Activated CD4-positive, alpha-beta T cell treated with anti-CD3 and anti-CD28 coated beads, Interleukin-2, amount 10 ng/mL, durations not matched to agents 7 days and 5 days (primary cell): ENCODE data around the gene DNAH9. TPM values are rescaled to one million over a fixed set of nuclear protein-coding genes. Genes with fewer than 3 reads are reported as not detected.

ENCODE experiments used
- CTCF ChIA-PET: fragments of 350-600 bp; sonication (Branson Sonifier 250); formaldehyde crosslinking; loops from one replicate; lab custom pipeline; 2021; ENCODE audit warnings: antibody characterized with exemption; lab: Charles Lee
- POLR2A ChIA-PET: fragments of 350-600 bp; sonication (Branson Sonifier 250); formaldehyde crosslinking; loops from one replicate; lab custom pipeline; 2021; ENCODE audit warnings: antibody characterized with exemption; lab: Charles Lee
- DNase-seq: peaks from one replicate; pipeline ENCODE4 v3.0.0-alpha.2; 2020
- H3K27ac Mint-ChIP-seq: one replicate; pipeline ENCODE4 v1.8.0; 2021; ENCODE audit warnings: mild to moderate bottlenecking, moderate library complexity, mixed read lengths
- H3K27me3 Mint-ChIP-seq: one replicate; pipeline ENCODE4 v1.8.0; 2021; ENCODE audit warnings: mixed read lengths
- H3K36me3 Mint-ChIP-seq: one replicate; pipeline ENCODE4 v1.8.0; 2021; ENCODE audit warnings: low read depth, mixed read lengths
- H3K4me1 Mint-ChIP-seq: one replicate; pipeline ENCODE4 v1.8.0; 2021; ENCODE audit warnings: mixed read lengths
- H3K4me3 Mint-ChIP-seq: one replicate; pipeline ENCODE4 v1.8.0; 2021; ENCODE audit warnings: mild to moderate bottlenecking, moderate library complexity, mixed read lengths
- H3K9me3 Mint-ChIP-seq: one replicate; pipeline ENCODE4 v1.8.0; 2021; ENCODE audit warnings: mixed read lengths
- total RNA-seq, 2 experiments: library from RNA; stranded (reverse); gene quantifications; one replicate each; pipeline ENCODE4 v1.2.3, GENCODE V29; 2021

DNAH9 gene
- total RNA-seq, 2 experiments from 2014 or later, result not detected

GRCh38 chr17:11624976-11625375 is 26.7 kb downstream of the DNAH9 start:
- Mint-ChIP-seq H3K27me3 (no peaks in the 10 kb centered on the region), H3K4me3 (no peak overlapping the region), H3K27ac (no peak overlapping the region), H3K36me3 (no peaks in the 10 kb centered on the region), H3K4me1 (no peaks in the 10 kb centered on the region), H3K9me3 (peaks cover 4% of the 10 kb centered on the region)
- no peak for DNase-seq
- ChIA-PET CTCF (no interaction called here), POLR2A (no interaction called here)

- H3K4me3 Mint-ChIP-seq, result no peak overlapping the region
- peaks cover 8% of the 10 kb centered on the region for H3K9me3 Mint-ChIP-seq
- ChIA-PET CTCF (no interaction called here), POLR2A (no interaction called here)
- no peaks in the 10 kb centered on the region for H3K4me1 Mint-ChIP-seq
- no peaks in the 10 kb centered on the region for H3K27me3 Mint-ChIP-seq
- H3K27ac Mint-ChIP-seq, result no peak overlapping the region
- no peaks in the 10 kb centered on the region for H3K36me3 Mint-ChIP-seq
- no peak for DNase-seq
Measured at GRCh38 chr17:11625878-11626277, 27.6 kb downstream of the DNAH9 start.

GRCh38 chr17:11627301-11627940 is 29.2 kb downstream of the DNAH9 start:
- Mint-ChIP-seq H3K4me3 (no peak overlapping the region), H3K9me3 (peaks cover 6% of the 10 kb centered on the region), H3K4me1 (no peaks in the 10 kb centered on the region), H3K36me3 (no peaks in the 10 kb centered on the region), H3K27me3 (no peaks in the 10 kb centered on the region), H3K27ac (no peak overlapping the region)
- ChIA-PET POLR2A (no interaction called here), CTCF (no interaction called here)
- DNase-seq, result no peak

- no peaks in the 10 kb centered on the region for H3K36me3 Mint-ChIP-seq
- no peak overlapping the region for H3K4me3 Mint-ChIP-seq
- ChIA-PET CTCF (no interaction called here), POLR2A (no interaction called here)
- DNase-seq, result no peak
- no peaks in the 10 kb centered on the region for H3K27me3 Mint-ChIP-seq
- H3K4me1 Mint-ChIP-seq, result no peaks in the 10 kb centered on the region
- H3K9me3 Mint-ChIP-seq, result peaks cover 6% of the 10 kb centered on the region
- no peak overlapping the region for H3K27ac Mint-ChIP-seq
Measured at GRCh38 chr17:11628374-11628773, 30.1 kb downstream of the DNAH9 start.

GRCh38 chr17:11628831-11629230 is 30.6 kb downstream of the DNAH9 start:
- Mint-ChIP-seq H3K9me3 (peaks cover 6% of the 10 kb centered on the region), H3K27me3 (no peaks in the 10 kb centered on the region), H3K4me3 (no peak overlapping the region), H3K36me3 (no peaks in the 10 kb centered on the region), H3K27ac (no peak overlapping the region), H3K4me1 (no peaks in the 10 kb centered on the region)
- ChIA-PET POLR2A (no interaction called here), CTCF (no interaction called here)
- no peak for DNase-seq

- CTCF ChIA-PET, result no interaction called here
- H3K4me3 Mint-ChIP-seq, result no peak overlapping the region
- H3K9me3 Mint-ChIP-seq, result peaks cover 7% of the 10 kb centered on the region
- no peak for DNase-seq
- no peak overlapping the region for H3K27ac Mint-ChIP-seq
- H3K27me3 Mint-ChIP-seq, result no peaks in the 10 kb centered on the region
- POLR2A ChIA-PET, result no interaction called here
- H3K36me3 Mint-ChIP-seq, result no peaks in the 10 kb centered on the region
- H3K4me1 Mint-ChIP-seq, result no peaks in the 10 kb centered on the region
Measured at GRCh38 chr17:11636771-11637170, 38.5 kb downstream of the DNAH9 start.

GRCh38 chr17:11637796-11638195 is 39.5 kb downstream of the DNAH9 start:
- Mint-ChIP-seq H3K9me3 (peaks cover 7% of the 10 kb centered on the region), H3K4me3 (no peak overlapping the region), H3K27me3 (no peaks in the 10 kb centered on the region), H3K4me1 (no peaks in the 10 kb centered on the region), H3K36me3 (no peaks in the 10 kb centered on the region), H3K27ac (no peak overlapping the region)
- POLR2A ChIA-PET, result no interaction called here
- no peak for DNase-seq
- CTCF ChIA-PET, result interaction anchor here (0.6 kb wide), 2 partner anchors 1023 to 1366 kb away, joined by 3 to 4 read pairs; no protein-coding TSS in a partner anchor

- ChIA-PET POLR2A (no interaction called here), CTCF (interaction anchor here (0.5 kb wide), 1 partner anchor 704 kb away, joined by 4 read pairs; no protein-coding TSS in a partner anchor)
- Mint-ChIP-seq H3K4me1 (no peaks in the 10 kb centered on the region), H3K9me3 (peaks cover 7% of the 10 kb centered on the region), H3K4me3 (no peak overlapping the region), H3K27ac (no peak overlapping the region), H3K36me3 (no peaks in the 10 kb centered on the region), H3K27me3 (no peaks in the 10 kb centered on the region)
- no peak for DNase-seq
Measured at GRCh38 chr17:11638700-11639265, 40.5 kb downstream of the DNAH9 start.

- ChIA-PET POLR2A (no interaction called here), CTCF (no interaction called here)
- Mint-ChIP-seq H3K4me3 (no peak overlapping the region), H3K9me3 (peaks cover 7% of the 10 kb centered on the region), H3K36me3 (no peaks in the 10 kb centered on the region), H3K27ac (no peak overlapping the region), H3K4me1 (no peaks in the 10 kb centered on the region), H3K27me3 (no peaks in the 10 kb centered on the region)
- no peak for DNase-seq
Measured at GRCh38 chr17:11639736-11640462, 41.6 kb downstream of the DNAH9 start.

- Mint-ChIP-seq H3K4me1 (no peaks in the 10 kb centered on the region), H3K27ac (no peak overlapping the region), H3K9me3 (peaks cover 7% of the 10 kb centered on the region), H3K36me3 (no peaks in the 10 kb centered on the region), H3K27me3 (no peaks in the 10 kb centered on the region), H3K4me3 (no peak overlapping the region)
- POLR2A ChIA-PET, result no interaction called here
- no peak for DNase-seq
- CTCF ChIA-PET, result no interaction called here
Measured at GRCh38 chr17:11640463-11640814, 42.2 kb downstream of the DNAH9 start.

- Mint-ChIP-seq H3K4me1 (no peaks in the 10 kb centered on the region), H3K36me3 (no peaks in the 10 kb centered on the region), H3K27me3 (no peaks in the 10 kb centered on the region), H3K9me3 (peaks cover 7% of the 10 kb centered on the region), H3K27ac (peak overlapping the region; percentile 33), H3K4me3 (no peak overlapping the region)
- CTCF ChIA-PET, result no interaction called here
- DNase-seq, result no peak
- POLR2A ChIA-PET, result no interaction called here
Measured at GRCh38 chr17:11641521-11642275, 43.4 kb downstream of the DNAH9 start.

GRCh38 chr17:11642655-11643054 is 44.4 kb downstream of the DNAH9 start:
- H3K4me1 Mint-ChIP-seq, result no peaks in the 10 kb centered on the region
- CTCF ChIA-PET, result no interaction called here
- POLR2A ChIA-PET, result no interaction called here

GRCh38 chr17:11643851-11644250 is 45.6 kb downstream of the DNAH9 start:
- ChIA-PET POLR2A (no interaction called here), CTCF (no interaction called here)
- H3K9me3 Mint-ChIP-seq, result peaks cover 3% of the 10 kb centered on the region

More at GRCh38 chr17:11642655-11643054, 44.4 kb downstream of the DNAH9 start:
- Mint-ChIP-seq H3K9me3 (peaks cover 7% of the 10 kb centered on the region), H3K4me3 (no peak overlapping the region), H3K27me3 (no peaks in the 10 kb centered on the region), H3K36me3 (no peaks in the 10 kb centered on the region), H3K27ac (no peak overlapping the region)
- no peak for DNase-seq

More at GRCh38 chr17:11643851-11644250, 45.6 kb downstream of the DNAH9 start:
- Mint-ChIP-seq H3K27ac (no peak overlapping the region), H3K27me3 (no peaks in the 10 kb centered on the region), H3K36me3 (no peaks in the 10 kb centered on the region), H3K4me1 (no peaks in the 10 kb centered on the region), H3K4me3 (no peak overlapping the region)
- no peak for DNase-seq
